Suppressor macrophage (primary cell): Measurements from ENCODE around the gene ARMC9.
"Not testable (repeated sequence)": the region's sequence is repeated elsewhere in the genome, so short reads cannot be mapped to it uniquely, and the experiment has no call there.

Experiments used
- DNase-seq, 4 experiments: peaks; one replicate each; pipeline ENCODE4 v3.0.0-alpha.2; 2020 to 2022

The ARMC9 gene

GRCh38 chr2:231343006-231343710 lies 144.7 kb downstream of the ARMC9 start:
- peak; percentile 47 to 67 (median 55) for DNase-seq

DNA sequence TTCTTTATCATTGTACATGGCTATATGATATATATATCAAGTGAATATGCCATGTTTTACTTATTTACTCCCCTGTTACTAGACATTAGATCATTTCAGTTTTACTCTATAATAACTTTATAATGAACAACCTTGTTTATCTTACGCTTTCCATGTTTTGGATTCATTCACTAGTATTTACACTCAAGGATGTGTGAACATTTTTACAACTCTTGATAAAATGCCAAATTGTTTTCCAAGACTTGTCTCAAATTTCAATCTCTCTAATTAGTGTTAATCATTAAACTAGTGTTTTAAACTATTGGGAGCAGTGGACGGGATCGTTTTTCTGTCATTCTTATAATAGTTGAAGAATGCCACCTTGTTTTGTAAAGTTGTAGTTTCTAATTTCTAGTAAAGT lies 145.6 kb downstream of the ARMC9 start:
- DNase-seq, result no peak

GRCh38 chr2:231344851-231345250 lies 146.4 kb downstream of the ARMC9 start:
- DNase-seq, result no peak

GRCh38 chr2:231347081-231347480 lies 148.7 kb downstream of the ARMC9 start:
- DNase-seq, result no peak

GRCh38 chr2:231347638-231348037 lies 149.2 kb downstream of the ARMC9 start:
- peak in 1 of 4 experiments; percentile 16 for DNase-seq

GRCh38 chr2:231348173-231348572 lies 149.7 kb downstream of the ARMC9 start:
- DNase-seq, result peak in 3 of 4 experiments; percentile 36 to 44 (median 41)

DNA sequence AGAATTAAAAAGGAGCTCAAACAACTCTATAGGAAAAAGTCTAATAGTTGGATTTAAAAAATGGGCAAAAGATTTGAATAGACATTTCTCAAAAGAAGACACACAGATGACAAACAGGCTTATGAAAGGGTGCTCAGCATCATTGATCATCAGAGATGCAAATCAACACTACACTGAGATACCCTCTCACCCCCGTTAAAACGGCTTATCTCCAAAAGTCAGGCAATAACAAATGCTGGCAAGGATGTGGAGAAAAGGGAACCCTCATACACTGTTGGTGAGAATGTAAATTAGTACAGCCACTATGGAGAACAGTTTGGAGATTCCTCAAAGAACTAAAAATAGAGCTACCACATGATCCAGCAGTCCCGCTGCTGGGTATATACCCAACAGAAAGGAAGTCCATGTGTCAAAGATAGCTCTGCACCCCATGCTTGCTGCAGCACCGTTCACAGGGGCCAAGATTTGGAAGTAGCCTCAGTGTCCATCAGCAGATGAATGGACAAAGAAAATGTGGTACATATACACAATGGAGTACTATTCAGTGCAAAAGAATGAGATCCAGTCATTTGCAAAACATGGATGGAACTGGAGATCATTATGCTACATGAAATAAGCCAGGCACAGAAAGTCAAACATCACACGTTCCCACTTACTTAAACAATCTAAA lies 150.4 kb downstream of the ARMC9 start:
- peak; percentile 50 to 76 (median 70) for DNase-seq

- not testable (repeated sequence) for DNase-seq
These were observed 150.9 kb downstream of the ARMC9 start for GRCh38 chr2:231349374-231349735.

- no peak for DNase-seq
These were observed 153.2 kb downstream of the ARMC9 start for GRCh38 chr2:231351648-231352047.

GRCh38 chr2:231353469-231353868 lies 155.0 kb downstream of the ARMC9 start:
- DNase-seq, result no peak

- DNase-seq, result no peak
These were observed 157.4 kb downstream of the ARMC9 start for GRCh38 chr2:231355508-231356465.

DNA sequence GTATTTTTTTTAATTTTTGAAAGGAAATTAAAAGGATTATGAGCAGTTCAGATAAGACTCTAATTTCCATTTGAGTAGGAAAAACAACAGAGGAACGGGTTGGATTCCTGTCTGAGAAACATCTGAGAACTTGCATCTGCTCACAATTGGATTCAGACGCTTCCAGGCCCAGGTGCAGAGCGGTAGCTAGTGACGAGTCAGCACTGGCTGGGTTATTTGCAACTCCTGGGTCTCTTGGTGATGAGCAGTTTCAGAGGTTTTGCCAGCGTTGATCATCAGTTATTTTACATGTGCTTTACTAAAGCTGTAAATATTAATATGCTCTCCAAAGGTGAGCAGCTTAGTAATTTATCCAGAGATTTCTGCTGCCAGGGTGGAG lies 158.0 kb downstream of the ARMC9 start:
- DNase-seq, result no peak

GRCh38 chr2:231357048-231357447 lies 158.6 kb downstream of the ARMC9 start:
- DNase-seq, result no peak

GRCh38 chr2:231357931-231358330 lies 159.5 kb downstream of the ARMC9 start:
- no peak for DNase-seq

DNA sequence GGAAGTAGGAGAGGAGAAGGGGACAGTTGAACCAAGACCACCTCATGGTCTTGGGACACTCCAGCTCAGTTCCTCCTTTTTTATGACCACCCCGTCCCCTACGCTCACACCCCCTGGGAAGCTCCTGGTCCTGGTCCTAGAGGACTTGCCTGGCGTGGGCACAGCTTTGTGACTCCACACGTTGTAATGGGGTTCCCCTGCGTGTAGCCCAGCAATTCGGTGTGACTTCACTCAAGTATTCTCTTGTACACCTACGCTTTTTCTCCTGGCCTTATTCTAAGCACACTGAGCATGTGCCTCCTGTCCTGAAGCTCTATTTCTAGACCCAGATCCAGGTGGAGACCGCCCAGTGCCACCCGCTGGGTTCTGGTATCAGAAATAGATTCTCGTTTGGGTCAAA lies 161.0 kb downstream of the ARMC9 start:
- DNase-seq, result peak in 2 of 4 experiments; percentile 40 to 52

GRCh38 chr2:231359948-231360347 lies 161.5 kb downstream of the ARMC9 start:
- DNase-seq, result no peak

GRCh38 chr2:231360401-231360800 lies 162.0 kb downstream of the ARMC9 start:
- no peak for DNase-seq

- peak; percentile 73 to 90 (median 84) for DNase-seq
These were observed 162.5 kb downstream of the ARMC9 start for GRCh38 chr2:231360881-231361371.

DNA sequence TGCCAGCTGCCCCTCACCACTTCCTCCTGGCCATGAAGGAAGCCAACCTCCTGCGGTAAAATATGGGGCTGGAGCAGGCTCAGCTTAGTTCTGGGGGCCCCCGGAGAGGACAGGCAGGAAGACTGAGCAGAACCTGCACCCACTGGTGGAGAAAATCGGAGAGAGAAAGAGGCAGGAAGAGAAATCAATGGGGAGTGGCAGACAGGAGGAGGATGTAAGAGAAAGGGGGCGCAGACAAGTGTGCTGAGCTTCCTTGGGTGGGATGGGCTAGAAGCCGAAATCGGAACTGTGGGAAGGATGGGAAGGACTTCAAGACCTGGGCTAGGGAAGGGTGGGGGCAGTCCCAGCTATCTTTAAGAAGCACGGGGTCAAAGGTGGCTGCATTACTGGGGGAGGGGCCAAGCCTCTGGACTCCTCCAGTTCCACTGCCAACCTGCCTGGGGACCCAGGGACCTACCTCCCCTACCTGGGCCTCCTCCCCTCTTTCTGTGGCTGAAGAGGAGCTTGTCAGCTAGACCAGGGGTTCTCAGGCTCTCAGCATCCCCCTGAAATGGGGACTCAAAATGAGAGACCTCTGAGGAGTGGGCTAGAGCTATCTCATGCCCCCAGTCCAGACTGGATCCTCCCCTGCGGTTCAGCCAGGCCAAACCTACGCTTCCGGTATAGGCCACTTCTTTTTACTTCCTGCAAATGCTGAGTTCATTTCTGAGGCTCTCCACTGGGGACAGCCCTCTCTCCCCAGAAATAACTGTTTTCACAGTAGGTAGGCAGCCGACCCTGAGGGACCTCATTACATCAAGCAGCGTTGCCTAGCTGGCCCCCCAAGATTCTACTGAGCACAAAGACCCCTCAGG lies 163.5 kb downstream of the ARMC9 start:
- DNase-seq, result peak; percentile 63 to 83 (median 80)

- DNase-seq, result peak in 2 of 4 experiments; percentile 53 to 60
These were observed 164.2 kb downstream of the ARMC9 start for GRCh38 chr2:231362555-231363184.

DNA sequence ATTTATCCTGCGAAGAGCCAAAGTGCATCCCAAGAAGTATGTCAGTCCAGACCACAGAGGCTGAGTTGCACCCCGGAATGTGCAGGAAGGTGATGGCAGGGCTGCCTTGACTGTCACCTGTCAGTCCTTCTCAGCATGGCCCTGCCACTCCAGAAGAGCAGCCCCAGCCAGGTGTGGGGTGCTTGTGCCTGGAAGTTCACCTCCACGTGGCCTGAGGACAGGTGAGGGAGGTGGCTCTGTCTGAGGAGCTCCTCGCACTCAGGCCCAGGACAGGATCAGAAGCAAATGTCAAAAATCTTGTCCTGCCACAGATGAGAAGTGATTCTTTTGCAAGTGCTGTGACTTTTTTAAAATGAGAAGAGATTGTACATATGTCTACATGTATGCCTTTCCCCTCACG lies 165.6 kb downstream of the ARMC9 start:
- no peak for DNase-seq
